HG03439 (cell line): Measurements from ENCODE around the gene DNAH1.
"Not testable (repeated sequence)": the region's sequence is repeated elsewhere in the genome, so short reads cannot be mapped to it uniquely, and the experiment has no call there.

Source experiments
- ATAC-seq: cut with Tn5 transposase; IDR thresholded peaks from one replicate; pipeline ENCODE4 v1.9.1; 2021; ENCODE audit warnings: mild to moderate bottlenecking, moderate library complexity; ENCODE audit not compliant: unreplicated experiment

Gene DNAH1

GRCh38 chr3:52331091-52331490 lies 15.0 kb downstream of the DNAH1 start:
- ATAC-seq: no peak

GRCh38 chr3:52331906-52332305 lies 15.8 kb downstream of the DNAH1 start:
- no peak for ATAC-seq

- no peak for ATAC-seq
Measured at GRCh38 chr3:52333869-52334557, 17.9 kb downstream of the DNAH1 start.

- not testable (repeated sequence) for ATAC-seq
Measured at GRCh38 chr3:52338131-52338530, 22.0 kb downstream of the DNAH1 start.

- no peak for ATAC-seq
Measured at GRCh38 chr3:52339612-52340011, 23.5 kb downstream of the DNAH1 start.

GRCh38 chr3:52341123-52341522 lies 25.0 kb downstream of the DNAH1 start:
- no peak for ATAC-seq

GRCh38 chr3:52343946-52344600 lies 28.0 kb downstream of the DNAH1 start:
- ATAC-seq: no peak

- ATAC-seq: no peak
Measured at GRCh38 chr3:52345521-52346109, 29.5 kb downstream of the DNAH1 start.

- no peak for ATAC-seq
Measured at GRCh38 chr3:52346623-52347530, 30.8 kb downstream of the DNAH1 start.

- ATAC-seq: no peak
Measured at GRCh38 chr3:52347716-52348635, 31.9 kb downstream of the DNAH1 start.

GRCh38 chr3:52349131-52349530 lies 33.0 kb downstream of the DNAH1 start:
- ATAC-seq: no peak

- ATAC-seq: no peak
Measured at GRCh38 chr3:52349611-52350395, 33.7 kb downstream of the DNAH1 start.

GRCh38 chr3:52350416-52350815 lies 34.3 kb downstream of the DNAH1 start:
- no peak for ATAC-seq

- ATAC-seq: no peak
Measured at GRCh38 chr3:52350981-52351761, 35.1 kb downstream of the DNAH1 start.

- ATAC-seq: no peak
Measured at GRCh38 chr3:52351762-52352368, 35.7 kb downstream of the DNAH1 start.

GRCh38 chr3:52352566-52352965 lies 36.4 kb downstream of the DNAH1 start:
- ATAC-seq: no peak

GRCh38 chr3:52353291-52353855 lies 37.3 kb downstream of the DNAH1 start:
- no peak for ATAC-seq

GRCh38 chr3:52354676-52355075 lies 38.6 kb downstream of the DNAH1 start:
- ATAC-seq: no peak
